ENCODE data around the gene GATA5.

DNA sequence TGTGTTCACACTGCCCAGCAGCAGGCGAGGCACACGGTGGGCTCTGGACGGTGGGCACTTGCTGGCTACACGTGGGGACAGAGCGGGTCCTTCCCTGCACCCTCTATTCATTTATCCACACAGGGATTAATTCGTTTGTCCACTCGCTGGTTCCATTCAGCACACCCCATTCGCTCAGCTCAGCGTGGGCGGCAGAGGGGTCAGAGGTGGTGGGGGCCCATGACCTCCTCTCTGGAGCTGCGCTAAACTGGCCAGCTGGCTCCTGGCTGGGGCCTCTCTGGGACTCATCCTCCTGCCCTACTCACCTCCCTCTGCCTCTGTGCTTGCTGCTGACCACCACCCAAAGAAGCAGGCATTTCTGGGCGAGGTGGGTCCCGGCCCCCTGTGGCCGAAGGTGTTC, 27.0 kb downstream of the GATA5 start:
- TF ChIP-seq, protein P1, sequence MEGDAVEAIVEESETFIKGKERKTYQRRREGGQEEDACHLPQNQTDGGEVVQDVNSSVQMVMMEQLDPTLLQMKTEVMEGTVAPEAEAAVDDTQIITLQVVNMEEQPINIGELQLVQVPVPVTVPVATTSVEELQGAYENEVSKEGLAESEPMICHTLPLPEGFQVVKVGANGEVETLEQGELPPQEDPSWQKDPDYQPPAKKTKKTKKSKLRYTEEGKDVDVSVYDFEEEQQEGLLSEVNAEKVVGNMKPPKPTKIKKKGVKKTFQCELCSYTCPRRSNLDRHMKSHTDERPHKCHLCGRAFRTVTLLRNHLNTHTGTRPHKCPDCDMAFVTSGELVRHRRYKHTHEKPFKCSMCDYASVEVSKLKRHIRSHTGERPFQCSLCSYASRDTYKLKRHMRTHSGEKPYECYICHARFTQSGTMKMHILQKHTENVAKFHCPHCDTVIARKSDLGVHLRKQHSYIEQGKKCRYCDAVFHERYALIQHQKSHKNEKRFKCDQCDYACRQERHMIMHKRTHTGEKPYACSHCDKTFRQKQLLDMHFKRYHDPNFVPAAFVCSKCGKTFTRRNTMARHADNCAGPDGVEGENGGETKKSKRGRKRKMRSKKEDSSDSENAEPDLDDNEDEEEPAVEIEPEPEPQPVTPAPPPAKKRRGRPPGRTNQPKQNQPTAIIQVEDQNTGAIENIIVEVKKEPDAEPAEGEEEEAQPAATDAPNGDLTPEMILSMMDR (conservative IDR thresholded peaks at IDR 0.05): no peak
- no peak for TF ChIP-seq EZH2 (IDR thresholded peaks at IDR 0.05; ENCODE audit: low read depth)

Measured in PC-9 (cell line).